ENCODE data around the gene DACT3.

- TF ChIP-seq CTCF (conservative IDR thresholded peaks at IDR 0.05; ENCODE audit: low read depth, low read length): no peak
- TF ChIP-seq EZH2 (IDR thresholded peaks at IDR 0.05; ENCODE audit: low read length, unreplicated experiment): no peak
Observed at GRCh38 chr19:46670813-46671212, 9.8 kb upstream of the DACT3 start.
